ENCODE measurements around the gene PCYOX1L. TPM values are rescaled to one million over a fixed set of nuclear protein-coding genes. Genes with fewer than 3 reads are reported as not detected.

PCYOX1L gene
- total RNA-seq, 1 experiment from 2014 or later = 51.6 TPM

- Histone ChIP-seq H3K9me2 (replicated peaks; ENCODE audit: insufficient read depth, low read length) (no peaks in the 10 kb centered on the region), H3K4me2 (ENCODE audit: low read depth, low read length, poor library complexity, severe bottlenecking) (peak overlapping the region; percentile 26), H3K27me3 (ENCODE audit: low read length) (no peaks in the 10 kb centered on the region), H4K20me1 (ENCODE audit: insufficient read depth, low read depth, low read length) (no peaks in the 10 kb centered on the region), H3K4me1 (ENCODE audit: low read length) (peaks cover 8% of the 10 kb centered on the region), H3K27ac (ENCODE audit: low read length) (no peak overlapping the region), H3K36me3 (ENCODE audit: insufficient read depth, low read length) (no peaks in the 10 kb centered on the region), H2AFZ (ENCODE audit: low read length) (no peak overlapping the region), H3K79me2 (ENCODE audit: low read length) (no peaks in the 10 kb centered on the region), H3K9ac (ENCODE audit: low read length) (no peak overlapping the region), H3K4me3 (ENCODE audit: low read length) (no peak overlapping the region), H3K9me3 (ENCODE audit: low read length) (no peaks in the 10 kb centered on the region)
- DNase-seq = peak; percentile 65
Measured at GRCh38 chr5:149406203-149406978, 48.5 kb downstream of the PCYOX1L start.

- Histone ChIP-seq H4K20me1 (ENCODE audit: insufficient read depth, low read depth, low read length) (no peaks in the 10 kb centered on the region), H3K4me3 (ENCODE audit: low read length) (no peak overlapping the region), H3K36me3 (ENCODE audit: insufficient read depth, low read length) (no peaks in the 10 kb centered on the region), H3K4me1 (ENCODE audit: low read length) (peaks cover 8% of the 10 kb centered on the region), H3K4me2 (ENCODE audit: low read depth, low read length, poor library complexity, severe bottlenecking) (peak overlapping the region; percentile 26), H3K9ac (ENCODE audit: low read length) (no peak overlapping the region), H3K79me2 (ENCODE audit: low read length) (no peaks in the 10 kb centered on the region), H3K9me3 (ENCODE audit: low read length) (no peaks in the 10 kb centered on the region), H3K9me2 (replicated peaks; ENCODE audit: insufficient read depth, low read length) (no peaks in the 10 kb centered on the region), H3K27ac (ENCODE audit: low read length) (no peak overlapping the region), H3K27me3 (ENCODE audit: low read length) (no peaks in the 10 kb centered on the region), H2AFZ (ENCODE audit: low read length) (no peak overlapping the region)
- no peak for DNase-seq
Measured at GRCh38 chr5:149406979-149407306, 49.1 kb downstream of the PCYOX1L start.

- DNase-seq = no peak
- no peak overlapping the region for H3K9ac ChIP-seq (ENCODE audit: low read length)
- no peaks in the 10 kb centered on the region for H3K27me3 ChIP-seq (ENCODE audit: low read length)
- H3K4me1 ChIP-seq (ENCODE audit: low read length) = peaks cover 8% of the 10 kb centered on the region
- H3K79me2 ChIP-seq (ENCODE audit: low read length) = no peaks in the 10 kb centered on the region
- H3K9me2 ChIP-seq (replicated peaks; ENCODE audit: insufficient read depth, low read length) = no peaks in the 10 kb centered on the region
- H4K20me1 ChIP-seq (ENCODE audit: insufficient read depth, low read depth, low read length) = no peaks in the 10 kb centered on the region
- no peak overlapping the region for H2AFZ ChIP-seq (ENCODE audit: low read length)
- no peak overlapping the region for H3K4me2 ChIP-seq (ENCODE audit: low read depth, low read length, poor library complexity, severe bottlenecking)
- no peak overlapping the region for H3K4me3 ChIP-seq (ENCODE audit: low read length)
- no peaks in the 10 kb centered on the region for H3K36me3 ChIP-seq (ENCODE audit: insufficient read depth, low read length)
- no peaks in the 10 kb centered on the region for H3K9me3 ChIP-seq (ENCODE audit: low read length)
- no peak overlapping the region for H3K27ac ChIP-seq (ENCODE audit: low read length)
Measured at GRCh38 chr5:149407323-149408251, 49.7 kb downstream of the PCYOX1L start.

GRCh38 chr5:149408252-149409099 lies 50.6 kb downstream of the PCYOX1L start:
- Histone ChIP-seq H3K4me2 (ENCODE audit: low read depth, low read length, poor library complexity, severe bottlenecking) (no peak overlapping the region), H4K20me1 (ENCODE audit: insufficient read depth, low read depth, low read length) (no peaks in the 10 kb centered on the region), H3K9me3 (ENCODE audit: low read length) (no peaks in the 10 kb centered on the region), H3K27ac (ENCODE audit: low read length) (no peak overlapping the region), H2AFZ (ENCODE audit: low read length) (no peak overlapping the region), H3K79me2 (ENCODE audit: low read length) (no peaks in the 10 kb centered on the region), H3K4me3 (ENCODE audit: low read length) (no peak overlapping the region), H3K27me3 (ENCODE audit: low read length) (no peaks in the 10 kb centered on the region), H3K9me2 (replicated peaks; ENCODE audit: insufficient read depth, low read length) (no peaks in the 10 kb centered on the region), H3K36me3 (ENCODE audit: insufficient read depth, low read length) (no peaks in the 10 kb centered on the region), H3K4me1 (ENCODE audit: low read length) (peaks cover 8% of the 10 kb centered on the region), H3K9ac (ENCODE audit: low read length) (no peak overlapping the region)
- DNase-seq = no peak

GRCh38 chr5:149409268-149409948 lies 51.6 kb downstream of the PCYOX1L start:
- H4K20me1 ChIP-seq (ENCODE audit: insufficient read depth, low read depth, low read length) = no peaks in the 10 kb centered on the region
- no peak overlapping the region for H3K4me3 ChIP-seq (ENCODE audit: low read length)
- no peaks in the 10 kb centered on the region for H3K27me3 ChIP-seq (ENCODE audit: low read length)
- no peak overlapping the region for H3K9ac ChIP-seq (ENCODE audit: low read length)
- H3K9me2 ChIP-seq (replicated peaks; ENCODE audit: insufficient read depth, low read length) = no peaks in the 10 kb centered on the region
- peaks cover 8% of the 10 kb centered on the region for H3K4me1 ChIP-seq (ENCODE audit: low read length)
- no peaks in the 10 kb centered on the region for H3K36me3 ChIP-seq (ENCODE audit: insufficient read depth, low read length)
- no peak overlapping the region for H2AFZ ChIP-seq (ENCODE audit: low read length)
- H3K79me2 ChIP-seq (ENCODE audit: low read length) = no peaks in the 10 kb centered on the region
- no peak overlapping the region for H3K27ac ChIP-seq (ENCODE audit: low read length)
- no peak overlapping the region for H3K4me2 ChIP-seq (ENCODE audit: low read depth, low read length, poor library complexity, severe bottlenecking)
- no peaks in the 10 kb centered on the region for H3K9me3 ChIP-seq (ENCODE audit: low read length)
- DNase-seq = no peak

GRCh38 chr5:149410071-149410470 lies 52.2 kb downstream of the PCYOX1L start:
- Histone ChIP-seq H2AFZ (ENCODE audit: low read length) (no peak overlapping the region), H3K27ac (ENCODE audit: low read length) (no peak overlapping the region), H3K4me1 (ENCODE audit: low read length) (peaks cover 8% of the 10 kb centered on the region), H3K4me3 (ENCODE audit: low read length) (no peak overlapping the region), H4K20me1 (ENCODE audit: insufficient read depth, low read depth, low read length) (no peaks in the 10 kb centered on the region), H3K9ac (ENCODE audit: low read length) (no peak overlapping the region), H3K9me2 (replicated peaks; ENCODE audit: insufficient read depth, low read length) (no peaks in the 10 kb centered on the region), H3K36me3 (ENCODE audit: insufficient read depth, low read length) (no peaks in the 10 kb centered on the region), H3K27me3 (ENCODE audit: low read length) (no peaks in the 10 kb centered on the region), H3K79me2 (ENCODE audit: low read length) (no peaks in the 10 kb centered on the region), H3K4me2 (ENCODE audit: low read depth, low read length, poor library complexity, severe bottlenecking) (no peak overlapping the region), H3K9me3 (ENCODE audit: low read length) (no peaks in the 10 kb centered on the region)
- no peak for DNase-seq

DNA sequence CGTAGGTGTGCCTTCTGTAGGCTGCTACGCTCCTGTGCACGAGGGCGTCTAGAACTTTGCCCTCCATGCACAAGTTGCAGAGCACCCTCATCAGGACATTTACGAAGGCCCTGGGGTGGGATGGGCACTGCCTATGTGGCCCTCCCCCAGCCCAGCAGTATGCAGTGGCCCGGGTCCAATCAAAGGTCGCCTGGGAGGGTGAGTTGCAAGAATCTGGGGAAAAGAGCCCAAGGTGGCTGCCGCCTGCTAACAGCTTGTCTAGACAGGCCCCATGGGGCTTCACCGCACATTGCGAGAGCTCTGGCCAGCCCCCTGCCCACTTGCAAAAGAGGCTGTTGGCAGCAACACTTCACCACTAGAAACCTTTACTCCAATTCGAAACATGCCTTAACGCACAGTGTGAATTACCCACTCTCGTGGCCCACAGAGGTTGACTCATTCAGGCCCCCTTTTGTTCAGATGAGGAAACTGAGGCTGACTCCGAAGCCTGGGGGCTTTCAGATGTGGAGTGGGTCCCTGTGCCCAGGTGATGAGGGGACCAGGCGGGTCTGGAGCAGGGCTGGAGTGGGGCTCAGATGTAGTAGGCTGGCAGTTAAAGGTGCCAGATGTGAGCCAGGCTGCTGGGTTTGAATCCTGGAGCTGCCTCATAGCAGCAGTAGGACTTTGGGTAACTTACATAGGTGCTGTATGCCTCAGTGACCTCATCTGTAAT lies 53.0 kb downstream of the PCYOX1L start:
- H3K79me2 ChIP-seq (ENCODE audit: low read length) = no peaks in the 10 kb centered on the region
- no peaks in the 10 kb centered on the region for H3K9me2 ChIP-seq (replicated peaks; ENCODE audit: insufficient read depth, low read length)
- no peak overlapping the region for H3K4me3 ChIP-seq (ENCODE audit: low read length)
- no peaks in the 10 kb centered on the region for H3K9me3 ChIP-seq (ENCODE audit: low read length)
- no peak overlapping the region for H3K9ac ChIP-seq (ENCODE audit: low read length)
- no peaks in the 10 kb centered on the region for H4K20me1 ChIP-seq (ENCODE audit: insufficient read depth, low read depth, low read length)
- H3K4me2 ChIP-seq (ENCODE audit: low read depth, low read length, poor library complexity, severe bottlenecking) = no peak overlapping the region
- H3K27me3 ChIP-seq (ENCODE audit: low read length) = no peaks in the 10 kb centered on the region
- peaks cover 8% of the 10 kb centered on the region for H3K4me1 ChIP-seq (ENCODE audit: low read length)
- H3K36me3 ChIP-seq (ENCODE audit: insufficient read depth, low read length) = no peaks in the 10 kb centered on the region
- DNase-seq = no peak
- H3K27ac ChIP-seq (ENCODE audit: low read length) = no peak overlapping the region
- H2AFZ ChIP-seq (ENCODE audit: low read length) = no peak overlapping the region
